Measurements from ENCODE around the gene PAPPA. TPM values are rescaled to one million over a fixed set of nuclear protein-coding genes. Genes with fewer than 3 reads are reported as not detected.

PAPPA gene
- total RNA-seq, 1 experiment from 2014 or later, result 0.17 TPM

DNA sequence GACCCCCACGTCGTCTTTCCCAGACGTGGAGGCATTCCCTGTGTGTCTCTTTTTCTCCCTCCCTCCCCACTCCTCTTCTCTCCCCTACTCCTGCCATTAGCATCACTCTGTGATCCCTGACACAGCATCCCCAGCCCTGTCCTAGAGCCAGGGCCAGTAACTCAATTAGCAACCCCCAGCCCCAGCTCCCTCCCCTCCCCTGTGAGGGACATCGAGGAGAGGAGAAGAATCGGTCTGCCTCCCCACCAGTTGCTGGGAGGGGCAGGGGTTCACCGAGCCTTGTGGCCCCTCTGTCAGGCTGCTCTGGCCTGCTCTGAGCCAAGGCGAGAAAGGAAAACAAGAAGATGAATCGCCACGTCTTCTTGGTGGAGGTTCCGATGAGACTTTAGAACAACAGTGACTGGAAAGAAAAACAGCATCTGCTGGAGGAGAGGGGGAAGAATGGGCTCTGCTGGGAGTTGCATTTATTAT, 123.1 kb downstream of the PAPPA start:
- Histone ChIP-seq H2BK120ac (ENCODE audit: low read depth, low read length, poor library complexity, severe bottlenecking) (no peak overlapping the region), H3K4me1 (ENCODE audit: insufficient read depth, low read length) (peaks cover 10% of the 10 kb centered on the region), H3K4ac (ENCODE audit: low read depth, low read length) (no peak overlapping the region), H2BK15ac (ENCODE audit: low read depth, low read length) (no peak overlapping the region), H3K18ac (ENCODE audit: insufficient read length, low read depth, low read length) (no peak overlapping the region), H4K20me1 (ENCODE audit: control insufficient read depth, insufficient read depth, insufficient read length) (no peaks in the 10 kb centered on the region), H4K5ac (ENCODE audit: insufficient read length, low read depth, low read length) (no peak overlapping the region), H3K23ac (ENCODE audit: insufficient read length, low read depth, low read length) (no peak overlapping the region), H2AFZ (ENCODE audit: low read length) (no peak overlapping the region), H3K56ac (ENCODE audit: insufficient read length, low read depth, low read length) (no peak overlapping the region), H3K79me2 (ENCODE audit: insufficient read depth, low read length) (no peaks in the 10 kb centered on the region), H2AK5ac (ENCODE audit: insufficient read length, low read length) (no peak overlapping the region), H3K4me2 (ENCODE audit: insufficient read depth, insufficient read length, low read length) (peak overlapping the region; percentile 36), H3K23me2 (ENCODE audit: insufficient read length, low read depth, low read length, poor library complexity, severe bottlenecking) (no peaks in the 10 kb centered on the region), H2BK5ac (ENCODE audit: insufficient read length, low read length) (no peak overlapping the region), H3K14ac (ENCODE audit: insufficient read depth, low read length) (no peak overlapping the region; the same call in 1 of the 2 replicates), H3K27me3 (ENCODE audit: insufficient read depth, low read length) (peaks cover 50% of the 10 kb centered on the region), H3K9me3 (ENCODE audit: control insufficient read depth, low read depth, low read length) (no peaks in the 10 kb centered on the region), H4K8ac (replicated peaks; ENCODE audit: insufficient read length, low read depth, low read length) (no peak overlapping the region), H3K79me1 (ENCODE audit: insufficient read depth, low read depth, low read length, poor library complexity, severe bottlenecking) (no peaks in the 10 kb centered on the region), H4K91ac (ENCODE audit: insufficient read length, low read depth, low read length) (no peak overlapping the region), H3K9ac (ENCODE audit: extremely low read depth, insufficient read length, low read length) (no peak overlapping the region), H2BK20ac (ENCODE audit: low read depth, low read length, poor library complexity, severe bottlenecking) (no peak overlapping the region), H2BK12ac (ENCODE audit: insufficient read length, low read depth, low read length) (no peak overlapping the region), H3K27ac (ENCODE audit: insufficient read length, low read depth, low read length) (no peak overlapping the region), H3T11ph (ENCODE audit: low read length) (no peak overlapping the region)
- no peaks in the 10 kb centered on the region; a peak in 1 of 5 replicates for H3K9me3 Mint-ChIP-seq
- no CpG with 5 or more reads among the region's 10 CpGs for WGBS (ENCODE audit: extremely low coverage, insufficient read length, low lambda C conversion rate)
- H3K36me3 Mint-ChIP-seq (ENCODE audit: insufficient read depth in 1 of 3, low read depth in 3 of 3), result no peaks in the 10 kb centered on the region; a peak in 1 of 7 replicates
- TF ChIP-seq, protein P1, sequence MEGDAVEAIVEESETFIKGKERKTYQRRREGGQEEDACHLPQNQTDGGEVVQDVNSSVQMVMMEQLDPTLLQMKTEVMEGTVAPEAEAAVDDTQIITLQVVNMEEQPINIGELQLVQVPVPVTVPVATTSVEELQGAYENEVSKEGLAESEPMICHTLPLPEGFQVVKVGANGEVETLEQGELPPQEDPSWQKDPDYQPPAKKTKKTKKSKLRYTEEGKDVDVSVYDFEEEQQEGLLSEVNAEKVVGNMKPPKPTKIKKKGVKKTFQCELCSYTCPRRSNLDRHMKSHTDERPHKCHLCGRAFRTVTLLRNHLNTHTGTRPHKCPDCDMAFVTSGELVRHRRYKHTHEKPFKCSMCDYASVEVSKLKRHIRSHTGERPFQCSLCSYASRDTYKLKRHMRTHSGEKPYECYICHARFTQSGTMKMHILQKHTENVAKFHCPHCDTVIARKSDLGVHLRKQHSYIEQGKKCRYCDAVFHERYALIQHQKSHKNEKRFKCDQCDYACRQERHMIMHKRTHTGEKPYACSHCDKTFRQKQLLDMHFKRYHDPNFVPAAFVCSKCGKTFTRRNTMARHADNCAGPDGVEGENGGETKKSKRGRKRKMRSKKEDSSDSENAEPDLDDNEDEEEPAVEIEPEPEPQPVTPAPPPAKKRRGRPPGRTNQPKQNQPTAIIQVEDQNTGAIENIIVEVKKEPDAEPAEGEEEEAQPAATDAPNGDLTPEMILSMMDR (conservative IDR thresholded peaks at IDR 0.05), result no peak
- peaks cover 66 to 76% of the 10 kb centered on the region in 2 experiments for H3K4me1 Mint-ChIP-seq
- H3K27me3 Mint-ChIP-seq (ENCODE audit: low read depth), result peaks cover 99% of the 10 kb centered on the region
- peak overlapping the region in 1 of 2 experiments; percentile 5; a peak in 1 of 5 replicates for H3K4me3 Mint-ChIP-seq
- H3K27ac Mint-ChIP-seq, result peak overlapping the region in 1 of 3 experiments; percentile 11; a peak in 1 of 7 replicates
- no peak for DNase-seq

All from H9 (cell line).